HG03469 (cell line): ENCODE results near the gene CLIC6.

Experiments
- ATAC-seq: cut with Tn5 transposase; IDR thresholded peaks from one replicate; pipeline ENCODE4 v1.9.1; 2021; ENCODE audit warnings: mild to moderate bottlenecking, moderate library complexity, moderate number of reproducible peaks; ENCODE audit not compliant: unreplicated experiment

The CLIC6 gene

DNA sequence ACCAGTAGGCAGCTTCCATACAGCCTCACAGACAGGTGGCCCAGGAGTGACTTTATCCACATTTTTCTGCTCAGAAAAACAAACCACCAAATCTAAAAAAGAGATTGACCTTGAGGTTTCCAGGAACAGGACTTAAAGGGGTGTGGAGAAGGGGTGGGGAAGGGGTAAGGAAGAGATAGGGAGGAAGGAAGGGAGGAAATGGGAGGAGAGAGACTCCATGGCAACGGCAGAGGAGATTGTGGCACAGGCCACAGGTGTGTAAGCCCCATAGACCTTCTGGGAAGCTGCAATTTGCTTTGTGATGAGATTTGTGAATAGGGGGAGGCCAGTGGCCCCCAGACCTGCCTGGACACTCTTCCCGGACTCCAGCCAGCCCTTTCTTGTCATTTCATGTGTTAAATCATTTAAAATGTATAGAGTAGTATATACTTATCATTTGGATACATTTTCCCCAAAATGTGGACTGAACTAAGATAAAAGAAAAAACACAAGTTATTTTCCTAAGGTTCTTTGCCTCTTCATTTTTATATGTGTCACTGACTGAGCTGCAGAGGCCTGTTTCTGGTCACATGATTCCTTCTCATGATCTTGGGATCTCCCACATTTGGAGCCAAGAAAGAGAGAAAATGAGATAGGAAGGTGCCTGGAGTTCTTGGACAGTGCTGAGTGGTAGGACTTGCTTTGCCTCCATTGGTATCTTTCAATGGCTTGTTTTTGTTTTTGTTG, 55.5 kb downstream of the CLIC6 start:
- no peak for ATAC-seq

DNA sequence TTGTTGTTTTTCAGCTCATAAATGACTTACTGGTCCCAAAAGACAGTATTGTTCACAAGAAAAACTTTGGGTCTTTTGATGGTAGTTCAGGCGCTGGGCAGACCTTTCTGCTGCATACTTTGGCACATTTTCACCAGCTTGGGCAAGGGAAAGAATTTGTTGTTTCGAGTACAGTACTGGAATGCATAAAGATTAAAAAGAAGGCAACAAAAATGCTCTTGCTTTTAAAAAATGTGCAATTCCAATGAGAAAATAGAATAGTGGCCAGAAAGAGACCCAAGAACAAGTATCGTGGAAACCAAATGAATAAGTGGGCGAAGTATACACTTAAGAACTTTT, 56.0 kb downstream of the CLIC6 start:
- ATAC-seq = no peak

DNA sequence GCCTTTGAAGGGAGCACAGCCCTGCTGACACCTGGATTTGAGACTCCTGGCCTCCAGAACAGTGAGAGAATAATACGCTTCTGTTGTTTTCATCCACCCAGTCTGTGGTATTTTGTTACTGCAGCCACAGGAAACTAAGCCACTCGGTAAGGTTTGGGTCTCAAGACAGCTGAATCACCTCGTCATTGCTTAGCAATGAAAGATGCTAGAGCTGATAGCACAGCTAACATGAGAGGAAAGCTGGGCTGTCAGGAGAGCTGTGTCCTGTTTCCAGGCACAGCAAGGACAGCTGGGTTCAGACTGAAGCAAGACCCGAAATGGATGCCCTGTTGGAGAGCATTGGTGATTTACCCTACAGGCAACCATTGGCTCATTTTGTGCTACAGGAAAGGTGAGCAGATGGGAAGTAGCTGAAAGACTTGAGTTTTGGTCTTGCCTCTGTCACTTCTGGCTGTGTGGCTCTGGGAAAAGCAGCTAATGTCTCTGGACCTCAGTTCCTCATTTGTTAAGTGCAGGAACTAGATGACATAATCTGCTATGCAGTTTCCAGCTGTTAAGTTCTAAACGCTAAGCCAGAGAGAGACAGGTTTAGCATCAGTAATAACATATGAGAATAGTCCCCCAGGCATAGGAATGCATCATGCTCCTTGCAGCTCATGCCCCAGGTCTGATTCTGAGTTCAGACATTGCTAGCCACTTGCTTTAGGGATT, 58.0 kb downstream of the CLIC6 start:
- no peak for ATAC-seq

DNA sequence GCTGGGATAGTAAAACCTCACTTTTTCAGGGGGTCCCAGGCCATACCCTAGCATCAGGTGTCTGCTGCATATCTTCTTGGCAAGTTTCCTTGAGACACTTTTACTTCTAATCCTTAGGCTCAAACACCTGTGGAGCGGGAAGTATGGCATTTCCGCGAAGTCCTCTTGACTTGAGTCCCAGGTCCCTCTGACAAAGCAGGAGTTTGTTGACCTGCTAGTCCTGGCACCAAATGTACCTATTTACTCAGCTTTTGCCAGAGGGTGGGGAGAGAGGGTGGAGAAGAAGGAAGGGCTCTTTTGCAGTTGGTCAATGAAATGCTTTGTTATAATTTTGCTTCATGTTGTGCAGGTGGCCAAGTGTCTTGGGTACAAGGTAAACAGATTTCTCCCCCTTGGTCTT, 59.7 kb downstream of the CLIC6 start:
- ATAC-seq = no peak

DNA sequence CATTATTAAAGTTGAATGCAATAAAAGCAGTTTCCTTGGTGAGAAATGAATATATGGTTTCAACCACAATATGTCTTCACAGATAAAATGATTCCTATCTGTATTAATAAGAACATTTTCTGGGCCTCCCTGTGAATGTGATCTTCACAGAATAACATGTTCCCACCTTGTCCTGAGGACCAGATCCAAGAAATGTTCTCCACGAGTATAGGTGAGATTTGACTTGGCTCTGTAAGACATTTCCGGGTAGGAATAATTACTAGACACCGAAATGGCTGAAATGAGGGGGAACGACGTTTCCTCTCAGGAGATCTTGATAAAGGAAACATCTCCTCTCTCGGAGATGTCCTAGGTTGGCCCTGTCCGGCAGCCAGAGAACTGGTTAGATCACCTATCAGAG, 61.4 kb downstream of the CLIC6 start:
- no peak for ATAC-seq

DNA sequence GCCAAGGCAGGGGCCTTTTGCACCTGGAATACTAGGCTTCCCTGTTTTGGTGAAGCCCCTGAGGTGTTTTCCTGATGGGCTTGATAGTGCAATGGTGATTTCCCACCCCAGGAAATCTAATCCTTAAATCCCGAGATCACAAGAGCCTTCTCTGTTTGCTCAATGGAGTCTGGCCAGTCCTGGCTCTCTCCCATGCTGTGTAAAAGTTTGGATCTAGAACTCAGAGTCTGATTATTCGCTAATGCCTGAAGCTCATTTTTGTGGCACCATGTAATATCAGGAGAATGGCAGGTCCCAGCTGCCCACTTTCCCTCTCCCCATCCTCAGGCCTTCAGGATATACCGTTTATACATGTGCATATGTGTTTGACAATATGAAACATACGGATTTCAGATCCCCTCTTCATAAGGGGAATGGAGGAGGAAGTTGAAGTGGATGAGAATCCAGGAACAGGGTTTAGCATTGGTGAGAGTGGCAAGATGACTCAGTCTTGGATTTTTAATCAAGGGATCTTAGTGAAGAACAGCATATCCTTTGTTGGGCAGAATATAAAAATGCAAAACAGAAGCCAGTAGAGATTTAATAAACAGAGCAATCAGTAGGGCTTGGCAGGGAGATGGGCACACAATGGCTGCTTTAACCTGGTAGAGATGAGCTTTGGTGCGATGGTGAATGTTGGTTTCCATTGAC, 62.1 kb downstream of the CLIC6 start:
- no peak for ATAC-seq

DNA sequence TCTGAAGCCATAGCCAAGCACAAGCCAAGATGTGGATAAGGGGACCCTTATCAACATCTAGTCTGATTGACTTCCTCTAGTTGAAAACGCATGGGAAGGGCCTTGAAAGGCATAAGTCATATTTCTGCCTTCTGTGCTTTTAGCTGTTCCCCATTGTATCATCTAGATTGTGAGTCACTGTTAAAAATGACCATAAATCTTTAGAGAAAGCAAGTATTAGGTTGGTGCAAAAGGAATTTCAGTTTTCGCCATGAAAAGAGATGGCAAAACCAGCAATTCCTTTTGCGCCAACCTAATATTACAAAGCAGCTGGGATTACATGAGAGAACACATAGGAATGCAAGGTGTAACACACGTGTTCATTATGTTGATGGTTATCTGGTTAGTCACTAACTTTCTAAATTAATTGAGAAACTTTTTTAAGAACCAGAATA, 63.6 kb downstream of the CLIC6 start:
- ATAC-seq = no peak

DNA sequence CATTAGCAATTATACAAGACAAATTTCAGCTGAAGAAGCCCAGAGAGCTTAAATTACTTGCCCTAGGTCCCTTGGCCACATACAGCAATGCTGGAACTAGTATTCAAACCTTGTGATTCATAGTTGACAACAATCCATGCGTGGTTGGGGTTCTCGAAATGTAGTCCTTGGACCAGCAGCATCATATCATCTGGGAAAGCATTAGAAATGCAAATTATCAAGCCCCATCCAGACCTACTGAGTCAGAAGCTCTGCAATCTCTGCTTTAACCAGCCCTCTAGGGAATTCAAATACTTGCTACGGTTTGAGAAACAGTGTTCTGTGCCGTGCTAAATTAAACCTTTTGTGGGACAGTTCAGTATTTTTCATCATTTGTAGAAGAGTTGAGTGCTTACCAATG, 65.1 kb downstream of the CLIC6 start:
- ATAC-seq = no peak

DNA sequence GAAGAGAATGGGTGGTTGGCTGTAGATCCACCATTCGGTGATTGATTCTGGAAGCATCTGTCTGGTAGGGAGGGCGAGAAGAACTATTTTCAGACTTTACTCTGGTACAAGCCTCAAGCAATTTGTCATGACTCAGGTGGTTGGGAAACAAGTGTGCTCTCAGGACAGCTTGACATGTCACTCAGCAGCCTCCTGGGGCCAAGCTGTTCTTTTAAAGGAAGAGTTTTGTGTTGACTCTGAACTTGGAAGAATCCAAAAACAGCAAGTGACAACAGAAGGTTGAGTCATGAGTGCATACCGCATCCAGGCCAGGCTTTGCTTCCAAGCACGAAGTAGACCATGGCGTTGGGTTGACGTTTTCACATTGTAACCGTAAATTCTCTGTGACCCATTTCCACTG, 65.9 kb downstream of the CLIC6 start:
- ATAC-seq = no peak

DNA sequence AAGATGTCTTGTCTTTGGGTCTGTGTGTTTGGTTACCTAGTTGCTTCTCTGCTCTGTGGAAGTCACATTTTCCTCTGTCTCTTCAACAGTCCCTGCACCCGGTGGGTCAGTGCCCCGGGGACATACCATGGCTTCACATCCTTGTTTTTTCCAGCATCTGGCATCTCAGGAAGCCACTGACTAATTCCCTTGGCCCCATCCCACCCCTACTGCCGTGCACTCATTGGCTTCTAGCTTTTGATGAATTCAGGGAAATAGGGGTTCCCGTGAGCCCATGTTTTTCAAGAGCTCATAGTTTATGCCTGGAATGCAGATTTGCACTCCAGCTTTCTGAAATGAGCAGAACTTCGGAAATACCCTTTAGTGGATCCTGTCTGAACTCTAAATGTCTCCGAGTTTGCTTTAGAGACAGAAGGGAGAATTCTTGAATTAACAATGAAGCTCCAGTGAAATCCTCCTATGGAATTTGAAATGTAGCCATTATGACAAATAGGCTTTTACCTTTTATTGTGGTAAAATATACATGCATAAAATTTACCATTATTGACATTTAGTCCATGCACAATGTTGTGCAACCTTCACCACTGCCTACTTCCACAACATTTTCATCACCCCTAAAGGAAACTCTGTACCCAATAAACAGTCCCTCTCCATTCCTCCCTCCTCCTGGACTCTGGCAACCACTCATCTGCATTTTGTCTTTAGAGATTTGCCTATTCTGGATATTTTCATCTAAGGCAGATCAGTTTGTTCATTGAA, 67.5 kb downstream of the CLIC6 start:
- ATAC-seq = no peak

DNA sequence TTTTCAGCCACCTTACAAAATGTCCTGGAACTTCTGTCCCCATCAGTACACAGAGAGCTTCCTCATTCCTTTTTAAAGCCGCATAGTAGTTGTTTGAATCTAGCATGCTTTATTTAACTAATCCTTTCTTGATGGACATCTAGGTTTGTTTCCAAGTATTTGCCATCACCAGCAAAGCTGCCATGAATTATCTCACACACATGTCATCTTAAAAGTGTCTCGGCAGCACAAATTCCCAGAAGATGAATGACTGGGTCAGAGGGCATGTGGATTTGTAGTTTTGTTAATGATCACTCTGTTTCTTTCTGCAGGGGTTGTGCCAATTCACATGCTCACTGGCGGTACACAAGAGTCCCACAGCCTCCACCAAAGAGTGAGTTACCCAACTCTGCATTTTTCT, 68.3 kb downstream of the CLIC6 start:
- no peak for ATAC-seq

DNA sequence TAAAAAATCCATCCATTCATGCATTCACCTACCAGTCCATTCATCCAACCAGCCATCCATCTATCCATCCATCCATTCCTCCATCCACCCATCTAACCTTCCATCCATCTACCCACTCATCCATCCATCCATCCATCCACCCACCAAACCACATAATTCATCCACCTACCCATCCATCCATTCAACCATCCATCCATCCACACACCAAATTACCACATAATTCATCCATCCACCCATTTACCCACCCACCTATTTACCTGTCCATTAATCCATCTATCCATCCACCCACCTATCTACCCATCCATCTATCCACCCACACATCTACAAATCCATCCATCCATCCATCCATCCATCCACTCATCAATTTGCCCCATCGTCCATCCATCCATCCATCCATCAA, 71.4 kb downstream of the CLIC6 start:
- ATAC-seq = no peak

DNA sequence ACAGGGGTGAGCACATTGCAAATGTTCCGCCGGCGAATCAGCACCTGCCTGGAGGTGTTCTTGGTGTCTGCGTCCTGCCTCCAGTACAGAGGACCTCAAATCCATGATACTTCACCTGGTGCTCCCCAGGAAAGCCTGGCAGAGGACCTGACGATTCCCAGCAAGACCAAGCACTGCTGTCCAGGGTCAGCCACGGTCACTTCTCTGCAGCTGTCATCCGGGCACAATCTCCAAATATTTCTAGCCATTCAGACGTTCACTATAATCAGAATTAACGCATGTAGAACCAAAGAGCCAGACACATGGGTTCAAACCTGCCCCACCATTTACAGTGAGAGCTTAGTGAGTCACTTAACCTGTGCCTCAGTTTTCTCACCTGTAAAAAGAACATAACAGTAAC, 74.5 kb downstream of the CLIC6 start:
- ATAC-seq = no peak

DNA sequence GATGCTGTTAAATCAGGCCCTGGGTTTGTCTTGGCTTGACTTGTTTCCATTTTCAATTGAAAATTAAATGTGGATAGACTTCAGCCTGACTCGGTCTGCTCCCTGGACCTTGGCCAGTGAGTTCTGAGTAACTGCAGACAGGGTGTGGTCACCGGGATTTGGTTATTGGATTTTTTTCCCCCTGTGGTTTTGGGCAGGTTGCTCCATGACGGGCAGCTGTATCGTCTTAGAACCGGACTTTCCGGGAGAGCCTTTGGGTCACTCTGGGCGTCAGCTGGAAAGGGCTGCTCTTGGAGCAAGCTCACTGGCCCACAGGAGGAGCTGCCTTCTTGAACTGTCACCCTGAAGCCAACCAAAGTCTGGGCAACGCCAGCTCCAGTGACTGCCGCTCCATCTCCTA, 75.0 kb downstream of the CLIC6 start:
- ATAC-seq = no peak

DNA sequence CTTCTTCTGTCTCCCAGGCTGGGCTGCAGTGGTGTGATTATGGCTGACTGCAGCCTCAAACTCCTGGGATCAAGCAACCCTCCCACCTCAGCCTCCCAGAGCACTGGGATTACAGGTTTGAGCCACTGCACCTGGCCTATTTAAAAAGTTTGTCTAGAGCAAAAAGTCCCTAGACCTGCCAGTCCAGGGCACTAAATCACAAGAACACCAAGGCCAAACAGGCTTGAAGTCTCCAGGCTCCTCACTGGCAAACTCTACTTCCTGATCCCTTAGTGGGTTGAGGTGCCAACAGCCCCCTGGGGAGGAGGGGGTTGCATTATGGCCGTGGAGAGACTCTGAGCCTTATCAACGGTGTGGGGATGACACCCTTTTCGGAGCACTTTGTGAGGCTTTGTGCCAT, 76.0 kb downstream of the CLIC6 start:
- no peak for ATAC-seq

DNA sequence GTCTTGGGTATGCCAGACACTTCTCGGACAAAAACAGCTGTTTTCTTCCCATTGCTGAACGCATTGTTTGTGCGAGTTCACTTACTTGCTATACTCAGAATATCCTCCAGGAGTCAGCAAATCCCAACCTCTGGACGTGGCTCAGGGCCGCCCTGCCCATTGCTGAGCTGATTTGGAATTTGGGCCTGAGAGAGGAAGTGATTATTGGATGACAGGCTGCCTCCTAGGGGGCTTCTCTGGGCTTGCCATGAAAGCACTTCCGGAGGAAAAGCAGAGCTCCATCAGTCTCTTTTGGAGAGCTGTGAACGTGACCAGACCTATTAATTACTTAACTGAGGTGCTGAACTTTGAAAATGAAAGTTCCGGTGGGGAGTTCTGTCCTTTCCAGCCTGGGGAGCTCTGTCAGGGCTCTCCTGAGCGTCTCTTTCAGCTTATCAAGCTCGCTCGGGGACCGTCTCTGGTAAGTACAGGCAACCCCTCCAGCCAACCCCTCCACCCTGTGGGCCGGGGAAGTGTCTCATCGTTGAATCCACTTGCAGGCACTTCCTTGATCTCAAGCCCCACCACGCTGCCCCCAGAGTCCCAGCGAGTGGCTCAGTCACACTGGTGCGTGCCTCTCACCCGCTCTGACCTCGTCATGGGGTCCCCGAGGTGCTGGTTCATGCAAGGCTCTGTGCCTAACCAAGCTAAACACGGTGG, 76.9 kb downstream of the CLIC6 start:
- ATAC-seq = no peak

DNA sequence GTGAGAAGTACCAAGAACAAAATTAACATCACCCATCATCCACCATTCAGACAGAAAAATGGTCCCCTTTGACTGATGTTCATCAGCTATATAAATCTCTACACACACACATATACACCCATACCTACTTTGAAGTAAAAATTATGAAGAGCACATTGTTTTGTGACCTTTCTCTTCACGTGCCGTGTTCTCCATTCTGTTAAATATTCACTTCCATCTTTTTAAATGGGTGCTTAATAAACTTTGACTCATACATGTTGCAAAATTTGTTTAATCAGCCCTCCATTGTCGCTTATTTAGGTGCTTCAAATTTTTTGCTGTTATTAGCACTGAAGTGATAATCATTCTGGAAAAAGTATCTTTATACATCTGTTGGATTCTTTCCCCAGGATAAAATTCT, 80.1 kb downstream of the CLIC6 start:
- no peak for ATAC-seq

DNA sequence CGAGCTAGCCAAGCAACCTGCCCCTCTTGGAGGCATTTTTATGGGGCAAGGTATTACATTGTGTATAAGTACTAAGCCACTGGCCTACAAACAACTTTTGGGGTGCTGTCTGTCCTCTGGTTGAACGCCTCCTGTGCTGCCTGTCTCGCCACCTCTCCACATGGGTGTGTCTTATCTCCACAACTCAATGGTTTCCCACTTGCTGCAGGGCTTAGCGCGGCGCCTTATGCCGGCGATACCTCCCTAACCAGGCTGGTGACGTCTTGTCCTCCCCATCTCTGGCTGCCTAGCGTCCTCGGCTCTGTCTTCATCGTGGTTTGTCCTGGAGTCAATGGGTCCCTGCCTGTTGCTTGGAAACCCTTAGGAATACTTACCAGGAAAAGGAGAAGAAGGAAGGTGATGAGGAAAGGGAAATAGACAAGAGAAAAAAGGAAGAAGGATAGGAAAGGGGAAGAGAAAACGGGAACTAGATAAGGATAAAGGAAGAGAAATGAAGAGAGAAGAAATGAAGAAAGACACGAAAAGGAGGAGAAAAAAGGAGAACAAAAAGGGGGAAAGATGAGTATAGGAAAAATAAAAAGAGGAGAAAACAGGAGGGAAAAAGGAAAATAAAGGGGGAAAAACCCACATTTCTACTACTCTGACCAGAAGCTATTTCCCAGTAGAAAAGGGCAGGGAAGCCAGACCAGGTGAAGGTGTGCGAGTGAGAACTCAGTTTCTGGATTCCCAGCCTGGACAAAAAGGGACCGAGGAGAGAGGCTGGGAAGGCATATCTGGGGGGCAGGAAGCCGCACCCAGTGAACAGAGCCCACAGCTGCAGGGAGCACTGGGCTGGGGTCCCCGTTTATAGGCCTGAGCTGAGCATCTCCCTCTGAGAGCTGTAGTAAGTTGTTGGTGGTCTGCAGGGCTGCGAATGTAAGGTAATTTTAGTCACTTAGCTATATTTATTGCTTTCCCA, 86.2 kb downstream of the CLIC6 start:
- ATAC-seq = no peak

DNA sequence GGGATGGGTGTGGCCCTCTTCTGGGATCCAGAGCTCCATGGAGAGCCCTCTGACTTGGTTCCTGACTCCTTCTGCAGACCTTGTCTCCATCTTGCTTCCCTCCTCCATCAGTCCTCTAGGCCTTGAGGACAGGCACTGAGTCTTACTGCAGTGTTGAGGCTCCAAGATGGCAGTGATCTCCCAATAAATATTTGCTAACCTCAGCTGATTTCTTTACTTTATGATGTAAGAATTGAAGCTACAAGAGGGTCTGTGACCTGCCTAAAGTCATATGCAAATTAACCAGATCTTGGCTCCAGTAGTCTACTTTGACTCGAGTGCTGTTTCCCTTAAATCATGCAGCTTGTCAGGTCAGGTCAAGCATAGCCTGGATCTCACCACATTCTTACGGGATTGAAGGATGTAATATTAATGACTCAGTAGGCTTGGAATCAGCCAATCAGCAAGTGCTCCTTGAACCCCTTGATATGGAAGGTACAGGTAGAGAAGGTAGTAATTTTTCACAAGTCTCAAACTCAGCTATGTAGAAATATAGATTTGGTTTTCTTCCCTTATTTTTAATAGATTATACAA, 93.0 kb downstream of the CLIC6 start:
- ATAC-seq = no peak
